GM21360 (cell line): ENCODE results near the gene MPL.

Experiments used
- ATAC-seq: cut with Tn5 transposase; IDR thresholded peaks from one replicate; pipeline ENCODE4 v1.9.1; 2021; ENCODE audit warnings: mild to moderate bottlenecking, moderate library complexity; ENCODE audit not compliant: unreplicated experiment

The MPL gene

GRCh38 chr1:43321331-43321891 lies 16.2 kb upstream of the MPL start:
- no peak for ATAC-seq

- ATAC-seq = no peak
Measured at GRCh38 chr1:43322506-43322905, 15.1 kb upstream of the MPL start.

GRCh38 chr1:43324810-43325209 lies 12.8 kb upstream of the MPL start:
- ATAC-seq = no peak

GRCh38 chr1:43325381-43325780 lies 12.2 kb upstream of the MPL start:
- ATAC-seq = no peak

GRCh38 chr1:43327549-43328292 lies 9.9 kb upstream of the MPL start:
- ATAC-seq = no peak

GRCh38 chr1:43329995-43330751 lies 7.4 kb upstream of the MPL start:
- ATAC-seq = no peak

- no peak for ATAC-seq
Measured at GRCh38 chr1:43331688-43332087, 5.9 kb upstream of the MPL start.

GRCh38 chr1:43334453-43335205 lies 3.0 kb upstream of the MPL start:
- ATAC-seq = no peak

GRCh38 chr1:43338001-43338400 lies 383 bp downstream of the MPL start:
- no peak for ATAC-seq

- ATAC-seq = no peak
Measured at GRCh38 chr1:43339584-43340232, 2.1 kb downstream of the MPL start.

- no peak for ATAC-seq
Measured at GRCh38 chr1:43340559-43340958, 2.9 kb downstream of the MPL start.

GRCh38 chr1:43344267-43344850 lies 6.7 kb downstream of the MPL start:
- no peak for ATAC-seq

- ATAC-seq = no peak
Measured at GRCh38 chr1:43345120-43345519, 7.5 kb downstream of the MPL start.

- ATAC-seq = no peak
Measured at GRCh38 chr1:43346636-43347035, 9.0 kb downstream of the MPL start.

- no peak for ATAC-seq
Measured at GRCh38 chr1:43348343-43348808, 10.8 kb downstream of the MPL start.

GRCh38 chr1:43348809-43349593 lies 11.4 kb downstream of the MPL start:
- ATAC-seq = no peak

- ATAC-seq = no peak
Measured at GRCh38 chr1:43349594-43350306, 12.1 kb downstream of the MPL start.

GRCh38 chr1:43350976-43351375 lies 13.4 kb downstream of the MPL start:
- ATAC-seq = no peak
